G401 (cell line): Measurements from ENCODE around the gene DPF1. TPM values are rescaled to one million over a fixed set of nuclear protein-coding genes. Genes with fewer than 3 reads are reported as not detected.
A peak's percentile ranks its signal among the peaks of the same experiment; 100 is the strongest.
"Not testable (repeated sequence)": the region's sequence is repeated elsewhere in the genome, so short reads cannot be mapped to it uniquely, and the experiment has no call there.

Experiments used
- DNase-seq: peaks from one replicate; pipeline ENCODE4 v3.0.0-alpha.2; 2015; ENCODE audit warnings: low spot score
- in situ Hi-C: cut with HindIII; loops from 2 replicates; pipeline ENCODE4 v1.10.0; 2016; ENCODE audit warnings: low sequenced_read_pairs, mixed read lengths
- total RNA-seq: library from RNA; depleted of rRNA; stranded (reverse); fragments of >200 nt; shearing (Covaris generic); gene quantifications from 2 replicates; pipeline ENCODE4 v1.2.3, GENCODE V29; 2014; rRNA removed

DPF1 gene
- 1.9 and 7.0 TPM in 2 replicates for total RNA-seq

- in situ Hi-C loops = no loop called here
- DNase-seq = peak; percentile 80
Measured at GRCh38 chr19:38224014-38224862, at the start of gene DPF1. Gene DPF1, minus strand, starts transcription at chr19:38224222. Its CDS starts 80 bp downstream, at chr19:38224142.

DNA sequence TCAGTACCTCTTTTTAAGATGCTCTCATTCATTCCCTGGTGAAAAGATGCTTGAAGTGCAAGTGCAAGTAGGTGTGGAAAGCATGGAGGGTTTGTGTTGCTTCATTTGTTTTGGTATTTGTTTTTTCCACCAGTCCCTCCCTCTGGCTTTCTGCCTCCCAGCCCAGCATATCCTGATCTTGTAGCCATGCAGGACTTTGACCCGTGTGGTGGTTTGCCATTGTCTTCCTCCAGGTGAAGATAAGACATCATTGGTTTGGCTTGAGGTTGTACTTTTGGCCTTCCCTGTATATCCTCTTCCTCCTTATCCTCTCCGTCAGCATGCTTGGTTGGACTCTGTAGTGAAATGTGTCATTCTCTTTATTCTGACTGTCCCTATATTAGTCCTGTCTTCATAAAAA, 49.5 kb upstream of the DPF1 start:
- in situ Hi-C loops = no loop called here
- no peak for DNase-seq

DNA sequence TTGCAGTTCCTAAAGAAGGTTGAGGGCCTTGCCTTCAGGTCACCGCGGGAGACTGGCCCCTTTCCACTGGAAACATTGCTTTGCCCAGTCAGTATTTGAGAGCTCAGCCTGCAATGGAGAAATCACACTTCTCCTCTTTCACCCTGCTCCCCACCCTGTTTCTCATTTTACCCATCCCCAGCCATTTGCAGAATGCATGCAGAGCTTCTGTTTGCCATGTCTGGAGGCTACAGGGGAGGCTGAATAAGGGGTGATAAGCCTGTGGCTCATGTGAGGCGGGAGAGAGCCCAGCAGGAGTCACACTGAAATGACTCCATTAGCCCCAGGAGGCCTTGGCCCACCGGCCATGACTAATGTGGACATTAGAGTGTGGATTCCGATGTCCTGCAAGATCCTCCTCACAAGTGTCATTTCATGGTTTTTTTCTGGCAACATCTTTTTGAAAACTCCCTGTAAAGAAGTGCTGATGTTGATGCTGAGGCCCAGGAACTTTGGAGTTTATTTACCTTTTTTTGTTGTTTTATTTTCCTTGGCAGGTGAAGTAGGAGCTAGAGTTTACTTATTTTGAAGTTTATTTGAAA, 46.7 kb upstream of the DPF1 start:
- in situ Hi-C loops = no loop called here
- no peak for DNase-seq

GRCh38 chr19:38268539-38268938, 44.5 kb upstream of the DPF1 start:
- in situ Hi-C loops = no loop called here
- DNase-seq = no peak

DNA sequence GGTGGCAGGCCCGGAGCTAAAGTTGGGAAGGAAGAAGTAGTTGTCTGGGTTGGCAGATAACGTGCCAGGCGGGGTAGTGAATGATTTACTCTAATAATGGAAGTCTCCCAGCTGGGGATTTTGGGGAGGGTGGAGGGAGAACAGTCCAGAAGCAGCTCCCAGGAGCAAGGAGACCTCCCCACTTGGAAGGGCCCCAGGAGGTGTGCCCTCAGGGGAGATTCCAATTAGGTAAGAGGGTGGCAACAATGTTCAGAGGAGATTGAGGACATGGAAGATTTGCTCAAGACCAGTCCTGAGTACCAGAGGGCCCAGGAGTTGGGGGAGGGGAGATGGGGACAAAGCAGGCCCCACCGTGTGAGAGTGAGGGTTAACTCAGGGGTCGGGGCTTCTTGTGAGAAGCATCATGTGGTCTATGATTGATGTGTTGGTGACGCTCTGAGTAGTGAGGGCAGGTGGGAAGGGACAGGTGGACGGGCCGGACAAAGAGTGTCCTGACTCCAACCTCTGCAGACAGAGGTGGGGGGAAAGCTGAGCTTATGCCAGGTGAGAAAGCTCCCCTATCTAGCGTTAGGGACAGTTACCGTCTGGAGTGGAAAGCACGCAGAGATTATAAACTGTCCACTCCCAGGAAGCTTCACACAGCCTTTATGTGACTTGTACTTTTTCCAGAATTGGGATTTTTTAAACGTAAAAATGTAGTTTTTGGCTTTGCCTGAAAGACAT, 43.9 kb upstream of the DPF1 start:
- DNase-seq = no peak
- in situ Hi-C loops = no loop called here

DNA sequence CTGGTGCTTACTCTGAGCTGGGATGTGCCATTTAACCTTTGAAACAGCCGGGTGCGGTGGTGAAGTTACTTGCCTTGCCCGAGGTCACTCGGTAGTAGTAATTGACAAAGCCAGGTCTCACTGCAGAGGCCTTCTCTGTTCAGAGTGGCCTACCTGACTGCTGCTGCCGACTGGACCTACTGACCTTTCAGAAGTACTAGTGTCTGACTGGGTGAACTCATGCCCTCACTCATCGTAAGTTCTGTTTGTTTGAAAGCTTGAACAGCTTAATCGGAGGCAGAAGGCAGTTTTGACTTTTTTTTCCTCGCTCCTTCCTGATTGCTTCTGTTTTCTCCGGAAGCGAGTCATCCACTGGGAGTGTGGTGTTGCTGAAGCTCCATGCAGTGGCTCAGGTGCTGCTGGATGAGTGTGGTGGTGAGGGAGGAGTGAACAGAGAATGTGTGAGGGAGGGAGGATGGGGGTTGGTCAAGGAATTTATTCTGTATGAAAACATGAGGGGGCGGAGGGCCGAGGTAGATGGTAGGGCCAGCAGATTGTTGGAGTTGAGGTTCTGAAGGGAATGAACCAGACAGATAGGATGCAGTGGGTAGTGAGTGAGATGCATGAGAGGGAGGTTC, 43.1 kb upstream of the DPF1 start:
- in situ Hi-C loops = no loop called here
- no peak for DNase-seq

GRCh38 chr19:38265921-38266429, 42.0 kb upstream of the DPF1 start:
- no peak for DNase-seq
- in situ Hi-C loops = no loop called here

DNA sequence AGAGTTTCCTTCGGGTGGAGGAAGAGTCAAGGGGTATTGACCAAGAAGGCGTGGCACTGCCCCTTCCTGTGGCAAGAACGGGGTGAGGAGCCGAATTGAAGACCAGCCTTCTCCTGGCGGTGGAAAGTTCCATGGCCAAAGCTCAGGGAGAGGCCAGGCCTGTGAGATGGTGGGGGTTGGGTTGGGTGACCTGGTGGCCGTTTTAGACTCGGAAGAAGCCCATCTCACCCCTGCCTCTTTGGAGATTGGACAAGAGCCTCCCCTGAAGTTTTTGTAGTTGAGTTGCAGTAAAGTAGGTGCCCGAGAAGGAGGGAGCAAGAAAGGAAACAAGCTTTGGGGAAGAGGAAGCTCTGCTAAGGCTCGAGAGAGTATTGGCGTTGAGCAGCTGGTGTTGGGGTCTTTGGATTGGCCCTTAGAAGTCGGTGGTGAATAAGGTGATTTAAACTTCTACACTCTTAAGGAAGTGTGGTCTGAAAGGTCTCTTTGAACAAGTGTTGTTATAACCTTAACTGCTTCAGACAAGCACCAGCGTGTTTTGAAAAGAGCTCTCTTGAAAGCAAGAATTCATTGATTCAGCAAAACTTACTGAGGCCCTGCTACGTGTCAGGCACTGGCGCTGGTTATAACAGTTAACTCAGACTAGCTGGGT, 41.3 kb upstream of the DPF1 start:
- in situ Hi-C loops = no loop called here
- DNase-seq = peak; percentile 58

- no peak for DNase-seq
- in situ Hi-C loops = no loop called here
Measured at GRCh38 chr19:38264486-38265212, 40.6 kb upstream of the DPF1 start, which contains the start of gene SPINT2. Gene SPINT2, plus strand, starts transcription at chr19:38264573. Its CDS starts 320 bp downstream, at chr19:38264893.

DNA sequence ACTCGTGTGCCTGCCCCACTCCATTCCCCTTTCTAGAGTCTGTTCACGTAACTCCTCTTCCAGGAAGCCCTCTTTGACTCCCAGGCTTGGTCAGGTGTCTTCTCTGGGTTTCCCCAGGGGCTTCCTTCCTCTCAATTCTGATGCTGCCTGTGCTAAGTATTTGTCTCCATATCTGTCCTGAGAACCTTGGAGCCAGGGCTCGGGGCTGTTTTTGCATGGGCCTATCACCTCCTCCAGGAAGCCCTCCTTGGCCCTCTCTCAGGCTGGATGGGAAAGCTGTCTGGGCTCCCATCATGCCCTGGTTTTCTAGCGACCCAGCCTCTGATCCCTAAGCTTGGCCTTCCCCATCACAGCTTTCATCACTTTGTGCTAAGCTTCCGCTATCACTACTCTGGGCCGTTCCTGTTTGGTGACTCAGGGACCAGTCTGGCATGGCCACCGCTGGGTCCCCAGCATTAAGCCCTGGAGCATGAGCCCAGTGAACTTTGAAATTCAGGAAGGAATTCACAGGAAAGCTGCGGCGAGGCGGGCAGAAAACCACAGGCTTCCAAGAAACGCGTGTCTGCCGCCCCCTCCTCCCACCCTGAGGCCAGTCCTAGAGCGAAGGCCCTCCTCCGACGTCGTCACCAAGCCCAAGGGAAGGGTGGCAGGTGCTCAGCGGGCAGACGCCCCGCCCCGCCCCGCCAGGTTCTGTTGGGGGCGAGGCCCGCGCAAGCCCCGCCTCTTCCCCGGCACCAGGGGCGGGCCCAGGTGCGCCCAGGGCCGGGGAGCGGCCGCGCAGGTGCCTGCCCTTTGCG, 39.9 kb upstream of the DPF1 start:
- in situ Hi-C loops = no loop called here
- DNase-seq = peak; percentile 86

DNA sequence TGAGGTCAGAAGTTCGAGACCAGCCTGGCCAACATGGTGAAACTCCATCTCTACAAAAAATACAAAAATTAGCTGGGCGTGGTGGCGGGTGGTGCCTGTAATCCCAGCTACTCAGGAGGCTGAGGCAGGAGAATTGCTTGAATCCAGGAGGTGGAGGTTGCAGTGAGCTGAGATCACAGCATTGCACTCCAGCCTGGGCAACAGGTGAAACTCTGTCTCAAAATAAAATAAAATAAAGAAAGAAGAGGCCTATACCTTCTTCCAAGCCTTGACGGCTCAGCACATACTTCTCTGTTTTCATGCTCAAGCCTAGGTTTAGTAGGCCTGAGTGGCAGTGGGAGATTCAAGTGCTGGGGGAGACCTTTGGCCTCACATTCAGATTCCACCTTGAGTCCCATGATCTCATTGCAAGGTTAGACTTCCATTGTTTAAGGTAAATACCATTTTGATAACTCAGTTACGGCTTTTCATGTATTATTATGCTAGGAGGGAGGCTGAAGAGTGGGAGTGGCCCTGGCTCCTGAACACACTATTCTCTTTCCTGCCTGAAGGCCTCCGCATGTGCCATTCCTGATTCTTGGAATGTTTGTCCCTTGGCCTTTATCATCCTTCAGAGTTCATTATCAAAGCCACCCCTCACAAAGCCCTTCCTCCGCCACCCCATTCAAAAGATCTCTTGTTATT, 38.7 kb upstream of the DPF1 start:
- in situ Hi-C loops = no loop called here

GRCh38 chr19:38261942-38262341, 37.9 kb upstream of the DPF1 start:
- in situ Hi-C loops, DNase-seq: not testable (repeated sequence)

More for the DNA sequence above, 38.7 kb upstream of the DPF1 start:
- no peak for DNase-seq

- in situ Hi-C loops = no loop called here
- DNase-seq = no peak
Measured at GRCh38 chr19:38255383-38256014, 31.5 kb upstream of the DPF1 start.

- DNase-seq = no peak
- in situ Hi-C loops = no loop called here
Measured at GRCh38 chr19:38253788-38254187, 29.8 kb upstream of the DPF1 start.

- in situ Hi-C loops = no loop called here
- DNase-seq = no peak
Measured at GRCh38 chr19:38252941-38253691, 29.1 kb upstream of the DPF1 start.

DNA sequence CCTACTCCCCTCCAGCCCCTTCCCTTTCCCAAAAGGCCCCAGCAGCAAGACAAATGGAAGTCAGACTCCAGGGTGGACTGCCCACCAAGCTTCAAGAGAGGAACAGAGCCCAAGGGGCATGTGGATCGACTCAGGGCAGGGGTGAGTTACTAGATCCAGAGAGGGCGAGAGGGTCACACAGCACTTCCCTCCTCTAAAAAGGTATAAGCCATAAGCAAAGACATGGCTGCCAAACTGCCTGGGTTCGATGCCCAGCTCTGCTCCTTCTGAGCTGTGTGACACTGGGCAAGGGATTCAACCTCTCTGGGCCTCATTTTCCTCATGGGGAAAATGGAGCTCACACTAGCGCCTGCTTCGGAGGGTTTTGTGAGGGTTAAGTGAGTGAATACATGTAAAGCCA, 28.4 kb upstream of the DPF1 start:
- in situ Hi-C loops = no loop called here
- no peak for DNase-seq
